ENCODE data around the gene SLC6A1.

The SLC6A1 gene

DNA sequence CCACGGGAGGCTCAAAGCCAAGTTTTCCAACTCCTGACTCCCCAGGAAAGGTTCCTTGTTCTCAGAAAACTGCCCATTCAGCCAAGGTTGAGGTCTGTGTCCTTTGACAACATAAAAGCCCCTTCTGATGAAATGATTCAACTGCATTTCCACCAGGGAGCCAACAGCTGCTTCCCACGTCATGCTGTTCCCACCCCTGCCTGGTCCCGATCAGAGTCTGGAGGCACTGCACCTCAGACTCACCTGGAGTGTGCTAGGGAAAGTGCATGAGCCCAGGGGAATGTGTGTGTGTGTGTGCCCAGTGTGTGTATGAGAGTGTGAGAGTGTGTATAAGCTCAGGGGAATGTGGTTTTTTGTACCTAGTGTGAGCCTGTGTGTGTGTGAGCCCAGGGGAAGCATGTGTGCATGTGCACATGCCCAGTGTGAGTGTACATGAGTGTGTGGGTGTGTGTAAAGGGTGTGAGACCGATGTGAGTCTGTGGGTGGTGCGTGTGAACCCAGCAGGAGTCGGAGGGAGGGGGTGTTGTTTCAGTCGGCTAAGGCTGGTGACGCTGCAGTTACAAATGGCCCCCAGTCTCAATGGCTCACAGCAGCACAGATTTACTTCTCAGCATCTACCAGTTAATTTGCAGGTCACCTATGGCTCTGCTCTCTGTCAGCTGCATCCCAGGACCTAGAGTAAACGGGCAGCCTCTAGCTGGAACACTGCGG, 20.3 kb upstream of the SLC6A1 start:
- DNase-seq, result no peak

DNA sequence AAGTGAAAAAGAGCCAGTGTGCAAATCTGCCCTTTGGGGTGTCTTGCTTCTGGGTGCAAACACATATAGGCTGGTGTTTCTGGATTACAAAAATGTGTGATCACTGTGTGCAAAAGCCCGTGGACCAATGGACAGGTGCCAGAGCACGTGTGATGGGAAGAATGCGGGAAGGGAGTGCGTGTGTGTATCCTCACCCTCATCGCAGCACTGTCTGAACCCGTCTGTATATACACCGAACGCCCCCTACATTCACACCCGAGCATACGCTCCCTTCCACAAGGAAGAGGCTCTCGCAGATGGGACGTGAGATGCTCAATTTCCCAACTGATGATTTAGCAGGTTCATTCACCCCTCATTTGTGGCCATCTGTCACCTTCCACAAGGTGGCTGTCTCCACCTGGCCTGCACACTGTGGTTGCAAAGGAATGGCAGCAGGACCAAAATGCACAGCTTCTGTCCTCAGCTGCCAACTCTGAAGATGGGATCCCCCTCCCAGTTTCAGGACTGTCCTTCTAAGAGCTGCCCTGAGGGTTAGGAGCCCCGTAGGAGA, 19.4 kb upstream of the SLC6A1 start:
- DNase-seq, result no peak

DNA sequence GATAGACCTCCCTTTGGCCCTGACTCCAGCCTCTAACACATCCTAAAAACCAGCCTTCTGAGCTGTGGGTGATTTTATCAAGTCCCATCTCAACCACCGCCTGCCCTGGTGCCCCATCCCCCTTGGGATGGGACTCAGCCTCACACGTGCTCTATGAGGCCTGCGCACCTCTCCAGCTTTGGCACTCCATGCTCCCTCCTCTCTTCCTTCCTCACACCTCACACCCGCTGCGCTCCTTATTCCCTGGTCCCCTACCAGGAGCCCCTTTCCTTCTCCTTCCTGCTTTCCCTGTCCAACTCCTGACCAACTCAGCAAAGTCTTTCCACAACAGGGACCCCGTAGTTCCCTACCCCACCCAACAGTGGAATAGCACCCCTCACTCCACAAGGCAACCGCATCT, 18.4 kb upstream of the SLC6A1 start:
- DNase-seq, result no peak

DNA sequence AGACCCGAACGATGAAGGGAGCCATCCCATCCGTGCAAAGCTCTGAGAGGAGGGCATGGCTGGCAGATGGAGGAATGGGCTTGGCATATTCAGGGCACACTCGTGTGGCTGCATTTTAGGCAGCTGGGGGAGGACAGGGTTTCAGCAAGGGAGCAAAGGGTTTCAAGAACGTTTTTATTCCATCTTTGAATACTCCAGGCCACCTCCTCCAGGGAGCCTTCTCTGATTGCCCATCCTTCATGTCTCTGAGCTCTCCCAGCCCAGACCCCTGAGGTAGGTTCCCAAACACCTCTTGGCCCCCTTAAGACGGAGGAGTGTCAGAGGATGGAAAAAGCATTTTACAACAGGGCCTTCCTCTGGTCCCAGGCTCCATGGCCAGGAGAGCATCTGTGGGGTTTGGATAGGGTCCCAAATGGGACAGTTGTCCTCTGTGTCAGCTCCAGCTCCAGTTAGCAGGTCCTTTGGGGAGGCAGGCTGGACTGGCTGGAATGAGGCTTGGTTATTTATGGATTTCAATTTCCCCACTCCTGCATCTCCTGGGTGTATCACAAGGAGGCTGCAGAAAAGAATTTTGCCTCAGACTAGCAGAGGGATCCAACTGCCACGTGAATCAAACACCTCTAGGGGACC, 17.7 kb upstream of the SLC6A1 start:
- no peak for DNase-seq

DNA sequence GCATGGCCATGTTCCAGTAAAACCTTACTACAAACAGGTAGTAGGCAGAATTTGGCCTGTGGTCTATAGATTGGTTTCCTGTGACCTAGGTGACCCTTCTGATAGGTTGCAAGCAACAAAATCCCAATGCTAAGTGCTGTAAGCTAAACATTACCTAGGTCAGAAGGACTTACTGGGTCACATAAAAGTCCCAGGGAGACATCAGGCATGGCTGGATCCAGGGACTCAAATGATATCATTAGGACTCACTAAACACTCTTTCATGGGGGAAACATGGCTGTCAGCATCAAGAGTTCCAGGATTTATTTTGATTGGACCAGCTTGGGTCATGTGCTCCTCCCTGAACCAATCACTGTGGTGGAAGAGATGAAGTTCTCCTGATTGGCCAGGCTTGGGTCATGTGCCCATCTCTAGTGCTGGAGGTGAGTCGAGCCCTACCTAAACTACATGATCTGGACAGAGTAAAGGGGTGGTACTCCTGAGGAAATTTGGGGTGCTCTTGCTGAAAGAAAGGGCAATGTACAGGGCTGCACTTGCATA, 16.8 kb upstream of the SLC6A1 start:
- DNase-seq, result no peak

DNA sequence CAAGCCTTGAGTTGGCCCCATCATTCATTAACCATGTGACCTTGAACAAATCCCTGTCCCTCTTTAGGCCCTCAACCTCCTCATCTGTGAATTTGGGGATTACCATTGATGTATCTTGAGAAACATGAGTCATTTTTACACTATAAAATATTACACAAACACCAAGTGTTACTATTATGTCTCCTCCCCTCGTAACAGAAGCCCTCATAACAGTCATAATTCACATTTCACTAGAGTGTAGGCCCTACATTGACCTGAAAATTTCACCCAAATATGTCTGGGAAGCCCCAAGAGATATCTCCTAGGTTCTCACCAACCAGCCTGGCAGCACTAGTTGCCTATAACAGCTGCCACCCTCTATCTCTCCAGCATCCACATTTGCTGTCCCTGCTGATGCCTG, 15.8 kb upstream of the SLC6A1 start:
- DNase-seq, result no peak

DNA sequence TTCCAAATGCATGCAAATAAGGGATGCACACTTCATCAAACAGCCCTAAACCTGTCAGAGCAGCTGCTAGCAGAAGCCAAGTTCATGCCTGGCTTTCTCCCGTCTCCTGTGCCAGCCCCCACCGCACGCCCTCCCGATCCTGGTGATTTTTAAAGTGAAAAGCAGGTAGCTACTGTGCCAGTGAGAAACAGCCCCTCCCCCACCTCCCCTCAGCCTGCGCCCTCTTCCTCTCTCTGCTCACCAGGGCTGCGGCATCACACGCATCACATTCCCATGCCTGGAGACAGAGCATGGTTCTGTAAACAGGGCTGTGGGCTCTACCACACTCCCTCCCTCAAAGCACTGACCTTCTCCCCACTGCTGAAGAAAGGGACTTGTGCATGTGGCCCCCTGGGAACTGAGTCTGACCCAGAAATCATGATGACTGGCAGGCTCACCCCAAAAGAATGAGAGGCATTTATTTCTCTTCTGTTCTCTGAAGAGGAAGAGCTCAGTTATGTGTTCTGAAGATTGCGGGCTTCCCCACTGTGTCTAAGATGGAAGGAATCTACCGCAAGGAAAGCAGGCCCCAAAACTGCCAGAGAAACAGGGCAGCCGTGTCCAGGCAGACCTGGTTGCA, 14.5 kb upstream of the SLC6A1 start:
- DNase-seq, result no peak

- DNase-seq, result no peak
These were observed 13.6 kb upstream of the SLC6A1 start for GRCh38 chr3:10978956-10979355.

DNA sequence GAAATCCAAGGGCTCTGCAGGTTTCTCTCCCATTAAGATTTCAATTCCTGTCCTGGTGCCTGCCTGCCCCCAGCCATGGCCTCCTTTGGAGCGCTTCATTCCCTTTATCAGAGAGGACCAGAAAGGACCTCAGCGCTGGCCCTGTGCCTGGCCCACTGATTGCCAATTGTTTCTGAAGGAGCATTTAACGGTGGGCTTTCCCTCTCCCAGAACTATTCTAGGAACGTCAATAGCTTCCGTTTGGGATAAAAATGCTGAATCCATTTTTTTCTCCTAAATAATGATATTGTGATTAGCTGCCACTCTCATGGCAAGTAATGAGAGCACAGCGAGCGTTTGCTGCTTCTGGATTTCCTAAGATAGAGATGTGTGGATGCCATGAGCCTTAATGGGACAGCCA, 12.2 kb upstream of the SLC6A1 start:
- DNase-seq, result no peak

DNA sequence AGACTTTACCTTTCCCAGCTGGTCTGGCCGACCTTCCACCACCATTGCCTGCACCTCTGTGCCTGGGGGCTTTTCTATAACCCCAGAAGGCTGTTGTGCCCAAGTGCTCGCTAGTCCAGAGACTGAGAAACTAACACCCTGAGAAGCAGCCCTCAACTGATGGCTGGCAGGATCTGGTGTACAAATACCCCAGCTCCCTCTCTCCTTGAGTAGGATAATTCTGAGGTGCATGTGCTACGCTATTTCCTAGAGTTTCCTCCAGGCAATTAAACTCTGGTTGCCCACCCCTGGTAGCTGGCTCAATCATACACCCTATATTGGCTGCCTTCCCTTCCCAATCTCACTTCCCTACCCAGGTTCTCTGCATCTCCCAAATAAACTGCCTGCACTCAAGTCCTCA, 11.5 kb upstream of the SLC6A1 start:
- DNase-seq, result no peak

- no peak for DNase-seq
These were observed 10.6 kb upstream of the SLC6A1 start for GRCh38 chr3:10981961-10982360.

DNA sequence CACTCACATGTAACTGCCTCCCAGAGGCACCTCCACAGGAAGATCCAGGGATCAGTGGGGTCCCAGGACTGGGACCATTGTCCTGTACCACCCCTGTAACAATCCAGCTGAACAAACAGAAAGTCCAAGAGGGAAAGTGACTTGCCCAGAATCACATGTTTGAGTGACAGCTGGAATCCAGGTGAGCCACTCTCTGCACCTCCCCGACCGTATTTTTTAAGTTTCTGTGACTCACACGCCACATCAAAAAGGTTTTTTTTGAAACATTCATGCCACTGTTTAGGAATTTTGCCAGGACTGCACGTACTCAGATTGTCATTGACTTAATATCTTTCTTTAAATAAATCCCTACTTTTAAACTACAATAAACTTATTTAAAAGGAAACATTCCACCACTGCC, 9.8 kb upstream of the SLC6A1 start:
- no peak for DNase-seq

DNA sequence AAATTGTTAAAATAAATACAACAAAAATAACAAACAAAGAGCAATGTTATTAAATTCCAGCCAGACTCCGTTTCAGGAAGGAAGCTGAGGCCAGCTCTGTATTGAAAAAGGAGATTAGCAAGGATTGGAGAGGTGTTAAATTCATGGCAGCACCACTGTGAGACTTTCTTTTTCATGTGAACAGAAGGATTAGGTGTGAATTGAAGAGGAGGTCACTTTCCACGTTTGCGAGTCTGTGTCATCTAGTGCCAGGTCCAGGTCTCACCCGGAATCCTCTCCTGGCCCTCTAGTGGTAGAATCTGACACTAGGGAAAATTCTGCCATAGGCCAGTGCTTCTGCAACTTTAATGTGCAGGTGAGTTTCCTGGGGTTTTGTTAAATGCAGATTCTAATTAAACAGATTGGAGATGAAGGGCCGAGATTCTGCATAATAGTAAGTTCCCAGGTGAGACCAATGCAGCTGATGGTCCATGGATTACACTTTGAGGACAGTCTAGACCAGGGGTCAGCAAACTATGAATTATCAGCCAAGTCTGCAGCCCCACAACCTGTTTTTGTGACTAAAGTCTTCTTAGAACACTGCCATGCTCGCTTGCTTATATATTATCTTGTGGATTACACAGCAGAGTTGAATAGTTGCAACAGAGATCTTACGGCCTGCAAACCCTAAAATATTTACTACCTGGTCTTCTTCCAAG, 9.2 kb upstream of the SLC6A1 start:
- no peak for DNase-seq

DNA sequence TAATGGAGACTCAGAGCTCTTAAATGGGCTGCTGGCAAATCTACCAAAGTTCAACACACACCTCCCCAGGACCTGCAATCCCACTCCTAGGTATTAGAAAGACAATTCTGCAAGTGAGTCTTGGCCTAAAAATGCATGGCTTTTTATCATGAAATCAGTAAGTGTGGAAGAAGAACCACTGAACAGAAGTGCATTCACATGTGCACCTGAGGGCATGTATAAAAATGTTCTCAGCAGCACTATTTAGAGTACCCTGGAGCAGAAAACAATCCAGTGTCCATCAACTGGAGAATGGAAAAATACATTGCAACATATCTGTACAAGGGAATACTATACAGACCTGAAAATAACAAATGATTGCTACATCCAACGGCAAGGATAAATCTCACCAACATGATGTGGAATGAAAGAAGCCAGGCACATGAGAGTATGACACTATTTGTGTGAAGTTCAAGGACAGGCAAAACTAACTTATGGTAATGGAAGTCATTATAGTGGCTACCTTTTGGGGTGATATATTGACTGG, 8.1 kb upstream of the SLC6A1 start:
- no peak for DNase-seq

GRCh38 chr3:10985181-10985580, 7.4 kb upstream of the SLC6A1 start:
- no peak for DNase-seq

- DNase-seq, result no peak
These were observed 6.0 kb upstream of the SLC6A1 start for GRCh38 chr3:10986592-10986991.

- DNase-seq, result no peak
These were observed 4.4 kb upstream of the SLC6A1 start for GRCh38 chr3:10988001-10988665.

DNA sequence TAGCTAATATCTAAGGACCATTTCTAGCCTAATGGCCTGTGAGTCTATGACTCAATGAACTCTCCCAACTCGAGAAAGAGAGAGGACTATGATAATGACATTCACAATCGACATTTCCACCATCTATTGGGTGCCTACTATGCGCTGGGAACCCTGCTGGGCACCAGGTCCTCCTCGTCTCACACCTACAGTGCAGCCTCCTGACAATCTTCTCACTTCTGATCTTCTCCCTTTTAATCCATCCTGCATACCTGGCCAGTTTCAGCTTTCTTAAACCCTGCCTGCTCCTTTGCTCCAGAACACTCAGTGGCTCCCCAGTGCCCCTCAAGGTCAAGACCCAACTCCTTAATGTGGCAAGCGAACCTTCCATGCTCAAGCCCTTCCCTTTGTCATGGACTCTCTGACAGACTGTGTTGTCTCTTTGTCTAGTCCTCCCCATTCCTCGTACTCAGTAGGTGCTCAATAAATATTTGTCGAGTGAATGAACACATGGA, 3.5 kb upstream of the SLC6A1 start:
- no peak for DNase-seq

GRCh38 chr3:10992943-10993728, 588 bp downstream of the SLC6A1 start:
- DNase-seq, result no peak

- DNase-seq, result no peak
These were observed 1.1 kb downstream of the SLC6A1 start for GRCh38 chr3:10993729-10994065.

DNA sequence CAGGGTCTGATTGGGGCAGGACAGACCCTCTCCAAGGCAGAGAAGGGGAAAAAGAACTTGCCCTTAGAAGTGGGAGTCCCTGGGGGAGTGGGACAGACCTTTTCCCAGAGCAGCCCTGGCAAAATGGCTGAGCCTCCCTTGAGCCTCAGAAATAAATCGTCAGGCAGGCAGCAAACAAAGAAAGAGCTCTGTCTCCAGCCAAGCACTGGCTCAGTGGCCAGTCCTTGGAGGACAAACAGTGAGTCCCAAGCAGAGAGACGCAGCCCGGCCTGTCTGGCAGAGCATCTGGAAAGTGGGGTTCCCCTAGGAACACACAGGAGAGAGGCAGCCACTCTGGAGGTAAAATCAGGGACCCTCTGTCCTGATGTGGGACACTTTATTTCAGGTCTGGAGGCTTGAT, 1.8 kb downstream of the SLC6A1 start:
- DNase-seq, result no peak

- DNase-seq, result no peak
These were observed 3.3 kb downstream of the SLC6A1 start for GRCh38 chr3:10995871-10996270.
